Gastroesophageal sphincter (tissue), 3 donors: Measurements from ENCODE around the gene LIPG.
"Not testable (repeated sequence)": the region's sequence is repeated elsewhere in the genome, so short reads cannot be mapped to it uniquely, and the experiment has no call there.

Experiments
- CTCF ChIP-seq, 4 experiments: fragments of 200-600 bp in 2 of 4; fragments of 450-650 bp in 2 of 4; sonication (generic) in 1 of 4; IDR thresholded peaks; one replicate each; pipeline ENCODE4 v1.5.1; 2017 to 2019; ENCODE audit warnings: antibody characterized with exemption in 4 of 4, mild to moderate bottlenecking in 2 of 4, moderate library complexity in 2 of 4
- EP300 ChIP-seq: sonication (generic); formaldehyde crosslinking; IDR thresholded peaks from one replicate; pipeline ENCODE4 v1.6.1; 2017; ENCODE audit warnings: antibody characterized with exemption, mild to moderate bottlenecking
- POLR2A ChIP-seq, 2 donors: fragments of 450-650 bp; IDR thresholded peaks; one replicate each; pipeline ENCODE4 v1.6.1; 2017; ENCODE audit warnings: antibody characterized with exemption in 2 of 2, mild to moderate bottlenecking in 2 of 2, moderate library complexity in 1 of 2
- POLR2AphosphoS5 ChIP-seq: sonication (generic); formaldehyde crosslinking; IDR thresholded peaks from one replicate; pipeline ENCODE4 v1.6.1; 2017; ENCODE audit warnings: antibody characterized with exemption

GRCh38 chr18:49512876-49513275 is 49.0 kb upstream of the LIPG start:
- not testable (repeated sequence) for TF ChIP-seq CTCF (IDR thresholded peaks at IDR 0.05); POLR2A (IDR thresholded peaks at IDR 0.05); POLR2AphosphoS5; EP300
